Loucy (cell line): ENCODE measurements around the gene PAX6.

Experiments
- CTCF ChIP-seq: fragments of 200-600 bp; sonication (generic); conservative IDR thresholded peaks from 2 replicates; pipeline ENCODE4 v1.5.1; 2014; ENCODE audit warnings: mild to moderate bottlenecking, antibody characterized with exemption, low read length
- EZH2phosphoT487 ChIP-seq: fragments of 200-600 bp; IDR thresholded peaks from 2 replicates; pipeline ENCODE4 v1.6.1; 2018; ENCODE audit warnings: antibody characterized with exemption, mild to moderate bottlenecking, moderate library complexity, borderline replicate concordance

DNA sequence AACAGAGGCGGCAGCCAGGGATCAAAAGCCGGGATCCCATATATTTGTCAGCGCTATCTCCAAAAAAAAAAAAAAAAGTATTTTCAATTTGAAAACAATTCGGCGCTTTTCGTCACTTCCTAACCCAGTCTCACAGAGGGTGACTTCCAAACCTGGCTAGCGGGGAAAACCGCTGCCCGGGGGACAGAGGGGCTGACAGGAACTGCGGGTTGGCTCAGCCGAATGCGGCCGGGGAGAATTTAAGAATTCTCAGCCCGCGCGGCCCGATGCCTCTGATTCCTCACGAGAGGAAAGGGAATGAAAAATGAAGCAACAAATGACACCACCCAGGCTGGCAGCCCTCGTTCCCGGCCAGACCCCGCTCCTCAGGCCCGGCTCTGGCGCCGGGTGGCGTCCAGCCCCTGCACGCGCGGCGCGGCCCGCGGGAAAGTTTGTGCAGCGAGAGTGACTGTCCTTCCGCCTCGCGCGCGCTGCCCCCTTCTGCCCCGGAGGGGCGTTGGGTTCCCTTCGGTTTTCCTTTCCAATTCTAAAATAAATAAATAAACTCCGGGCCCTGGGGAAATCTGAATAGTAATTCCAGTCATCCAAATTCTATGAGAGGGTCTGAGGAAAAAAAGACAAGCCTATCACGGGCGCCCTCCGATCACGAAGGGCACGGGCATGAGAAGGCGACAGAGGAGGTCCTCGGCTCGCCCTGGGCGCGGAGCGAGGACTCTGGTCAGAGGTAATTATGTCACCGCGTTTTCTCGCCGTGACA is 4.8 kb upstream of the PAX6 start:
- TF ChIP-seq CTCF = no peak
- TF ChIP-seq EZH2phosphoT487 = no peak
